NOMO-1 treated with DMSO at 0.1 percent for 48 hours (cell line): Measurements from ENCODE around the gene EMX2.

ENCODE experiments used
- DNase-seq: peaks from one replicate; lab custom pipeline; 2025; ENCODE audit not compliant: unreplicated experiment; lab: John Stamatoyannopoulos, UW

EMX2 gene

GRCh38 chr10:117531371-117532002, 11.1 kb upstream of the EMX2 start:
- no peak for DNase-seq

DNA sequence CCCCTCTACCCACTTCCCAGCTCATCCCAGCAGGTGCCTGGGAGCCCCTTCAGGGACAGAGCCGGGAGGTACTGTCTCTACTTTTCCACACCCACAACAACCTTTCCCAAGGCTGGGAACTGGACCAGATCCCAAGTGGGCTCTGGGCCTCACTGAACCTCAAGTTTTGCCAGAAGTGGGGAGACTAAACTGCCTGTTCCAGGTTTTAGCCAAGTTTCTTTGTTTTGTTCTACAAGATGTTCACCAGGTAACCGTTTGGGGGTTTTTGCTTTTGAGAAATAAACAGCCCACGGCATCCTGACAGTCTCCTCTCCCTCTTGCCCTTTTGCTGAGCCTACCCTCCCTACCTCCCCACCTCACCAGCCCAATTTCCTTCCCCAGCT, 10.6 kb upstream of the EMX2 start:
- no peak for DNase-seq

- no peak for DNase-seq
Observed at GRCh38 chr10:117532451-117533107, 10.0 kb upstream of the EMX2 start.

DNA sequence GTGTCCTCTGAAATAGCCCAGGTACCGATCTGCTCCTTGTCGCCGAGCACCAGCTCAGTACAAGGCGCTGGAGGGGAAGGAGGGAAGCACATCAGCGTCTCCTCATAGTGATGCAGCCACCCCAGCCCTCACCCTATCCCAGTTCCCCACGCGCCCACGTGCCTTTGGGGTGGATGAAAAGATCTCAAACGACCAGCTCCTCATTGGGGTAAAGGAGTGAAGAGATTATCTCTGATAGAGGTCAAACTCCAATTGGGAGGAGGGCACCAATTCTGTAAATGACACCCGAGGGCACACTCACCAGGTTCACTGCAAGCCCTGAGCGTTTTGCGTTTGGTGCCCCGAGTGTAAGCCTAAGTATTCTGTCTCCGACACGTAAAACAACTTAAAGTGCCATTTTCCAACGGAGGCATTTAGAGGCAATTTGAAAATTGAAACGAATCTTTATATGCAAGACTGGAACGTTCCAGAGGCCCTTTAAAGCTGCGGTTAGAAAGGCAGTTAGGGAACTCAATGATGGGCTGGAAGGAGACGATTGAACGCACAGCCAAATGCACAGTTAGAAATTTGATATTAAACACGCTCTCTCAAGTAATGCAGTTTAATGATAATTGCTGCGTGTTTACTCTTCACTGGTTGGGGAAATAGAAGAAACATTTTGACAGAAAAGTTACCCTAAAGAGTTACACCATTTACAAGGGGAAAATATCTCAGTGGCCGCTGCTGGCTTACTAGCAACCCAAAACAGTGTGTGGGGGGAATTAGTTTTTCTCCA, 8.9 kb upstream of the EMX2 start:
- no peak for DNase-seq

GRCh38 chr10:117534321-117535297, 7.9 kb upstream of the EMX2 start:
- DNase-seq, result no peak

DNA sequence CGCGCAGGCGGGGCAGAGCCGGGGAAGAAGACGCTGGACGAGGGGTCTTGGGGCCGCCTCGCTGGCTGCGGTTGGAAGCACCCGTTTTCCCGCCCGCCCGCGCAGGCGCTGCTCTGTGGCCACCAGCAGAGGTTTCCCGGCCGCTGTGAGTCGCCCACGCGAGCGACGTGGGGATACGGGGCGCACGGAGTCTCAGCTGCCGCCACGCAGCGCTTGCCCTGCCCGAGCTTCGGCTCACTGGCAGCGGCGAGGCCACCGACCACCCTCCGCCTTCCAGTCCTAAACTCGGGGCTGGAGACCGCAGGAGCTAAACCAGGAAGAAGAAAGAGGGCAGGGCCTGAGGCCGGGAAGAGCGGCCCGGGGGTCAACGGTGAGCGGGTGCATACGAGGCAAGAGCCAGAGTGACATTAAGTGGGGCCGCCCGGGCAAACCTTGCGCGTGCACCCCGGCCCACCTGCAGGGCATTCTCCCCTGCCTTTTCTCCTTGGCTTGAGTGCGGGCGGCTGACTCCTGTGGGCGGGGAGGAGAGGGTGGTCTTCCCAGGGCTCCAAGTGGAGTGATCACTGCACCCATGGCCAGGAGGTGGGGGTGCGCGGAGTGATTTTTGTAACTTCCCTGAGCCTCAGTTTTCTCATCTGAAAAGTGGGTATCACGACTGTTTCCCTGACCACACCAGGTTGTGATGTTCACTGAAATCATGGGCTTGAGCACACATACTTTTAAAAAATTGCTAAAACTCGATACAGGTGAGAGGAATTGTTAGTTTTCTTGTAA, 7.1 kb upstream of the EMX2 start:
- no peak for DNase-seq

DNA sequence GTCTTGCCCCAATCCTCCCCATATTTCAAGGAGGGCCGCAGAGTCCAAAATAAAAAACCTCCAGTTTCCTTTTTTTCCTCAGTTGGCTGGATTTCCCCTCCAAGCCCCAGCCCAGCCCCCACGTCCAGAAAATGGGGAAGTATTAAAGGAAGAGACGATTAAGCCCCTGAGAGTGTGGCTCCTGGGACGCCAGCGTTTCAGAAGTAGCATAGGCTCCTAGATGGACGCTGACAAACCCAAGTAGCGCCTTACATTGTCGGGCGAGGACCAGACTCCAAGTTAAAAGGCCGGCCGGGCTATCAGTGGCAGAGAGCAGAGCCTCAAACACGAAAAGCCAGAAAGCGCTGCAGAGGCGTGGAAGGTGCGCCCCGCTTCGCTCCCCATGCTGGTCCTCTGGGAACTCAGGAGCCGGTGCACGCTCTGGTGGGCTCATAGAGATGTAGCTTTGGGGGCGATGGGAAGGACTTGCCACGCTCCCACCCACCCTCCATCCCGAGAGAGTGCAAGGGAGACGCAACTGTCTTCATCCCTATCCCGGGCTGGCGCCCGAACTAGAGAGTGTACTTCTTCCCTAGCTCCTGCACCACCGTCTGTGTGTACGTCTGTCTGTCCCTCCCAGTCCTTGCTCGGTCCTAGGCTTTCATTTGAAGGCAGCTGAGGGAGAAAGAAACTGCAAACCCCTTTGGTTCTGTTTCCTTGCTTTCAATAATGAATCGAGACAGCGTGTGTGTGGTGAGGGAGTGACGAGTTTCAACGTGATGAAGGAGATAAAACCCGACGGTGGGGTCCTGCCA, 6.3 kb upstream of the EMX2 start:
- DNase-seq, result no peak

DNA sequence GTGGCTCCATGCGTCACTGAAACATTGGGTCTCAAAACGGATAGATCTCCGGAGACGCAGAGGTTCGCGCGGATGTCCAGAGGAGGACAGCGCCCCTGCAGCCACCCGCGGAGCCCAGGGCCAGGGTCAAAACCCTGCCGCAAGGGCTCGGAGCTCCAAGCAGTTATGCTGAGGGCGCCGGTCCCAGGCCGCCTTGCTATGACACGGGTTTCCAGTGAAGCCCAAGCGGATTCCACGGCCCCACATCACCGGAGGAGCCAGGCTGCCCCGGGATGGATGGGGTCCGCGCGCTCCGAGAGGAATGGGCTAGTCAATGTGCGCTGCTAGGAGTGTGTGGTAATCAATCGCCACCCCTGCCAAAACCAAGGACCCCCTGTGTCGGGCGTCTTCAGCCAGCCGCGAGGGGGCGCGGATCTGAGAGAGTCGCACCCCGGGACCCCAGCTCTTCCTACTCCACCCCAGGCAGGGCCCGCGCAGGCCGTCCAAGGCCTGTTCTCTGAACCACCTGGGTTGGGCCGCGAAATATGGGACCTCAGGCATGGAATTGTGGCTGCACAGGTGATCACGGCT, 5.6 kb upstream of the EMX2 start:
- DNase-seq, result no peak

DNA sequence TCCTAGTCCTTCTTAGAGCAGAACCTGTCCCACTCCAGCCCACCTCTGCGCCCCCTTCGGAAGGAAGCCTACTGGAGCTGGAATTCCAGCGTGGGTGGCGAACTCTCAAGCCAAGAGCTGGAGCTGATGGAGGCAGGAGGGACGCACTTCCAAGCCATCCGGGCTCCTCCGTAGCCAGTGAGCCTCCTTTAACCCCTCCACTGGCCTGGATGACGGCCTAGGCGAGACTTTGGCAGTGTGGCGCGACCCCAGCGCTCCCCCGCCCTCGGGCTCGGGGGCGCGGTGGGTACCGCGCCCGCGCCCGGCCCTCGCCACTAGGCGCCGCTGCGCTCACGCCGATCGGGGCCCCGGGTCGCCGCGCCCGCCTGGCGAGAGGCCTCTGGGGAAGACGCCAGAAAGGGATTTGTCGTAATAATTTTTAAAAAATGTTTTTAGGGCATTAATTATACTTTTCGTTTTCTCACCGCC, 5.1 kb upstream of the EMX2 start:
- DNase-seq, result no peak

- DNase-seq, result no peak
Observed at GRCh38 chr10:117537904-117538524, 4.5 kb upstream of the EMX2 start.

DNA sequence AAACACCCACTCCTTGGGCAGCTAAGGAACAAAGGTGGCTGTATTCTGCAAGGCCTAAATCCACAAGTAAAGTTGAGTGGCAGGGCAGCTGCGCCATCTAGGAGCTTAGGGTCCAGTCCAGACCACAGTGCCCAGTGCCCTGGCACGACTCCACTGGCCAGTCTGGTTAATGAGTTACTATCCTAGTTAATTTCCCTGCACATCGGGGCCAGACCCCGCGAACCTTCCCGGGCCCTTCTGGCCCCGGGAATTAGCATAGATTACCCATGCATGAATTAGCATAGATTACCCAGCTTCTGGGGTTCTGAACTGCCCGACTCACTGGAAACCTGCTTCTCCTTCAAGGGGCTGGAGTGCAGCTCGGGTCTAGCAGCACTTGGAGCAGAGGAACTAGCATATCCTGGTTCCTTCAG, 3.2 kb upstream of the EMX2 start:
- DNase-seq, result no peak

GRCh38 chr10:117539903-117540639, 2.5 kb upstream of the EMX2 start:
- DNase-seq, result no peak

DNA sequence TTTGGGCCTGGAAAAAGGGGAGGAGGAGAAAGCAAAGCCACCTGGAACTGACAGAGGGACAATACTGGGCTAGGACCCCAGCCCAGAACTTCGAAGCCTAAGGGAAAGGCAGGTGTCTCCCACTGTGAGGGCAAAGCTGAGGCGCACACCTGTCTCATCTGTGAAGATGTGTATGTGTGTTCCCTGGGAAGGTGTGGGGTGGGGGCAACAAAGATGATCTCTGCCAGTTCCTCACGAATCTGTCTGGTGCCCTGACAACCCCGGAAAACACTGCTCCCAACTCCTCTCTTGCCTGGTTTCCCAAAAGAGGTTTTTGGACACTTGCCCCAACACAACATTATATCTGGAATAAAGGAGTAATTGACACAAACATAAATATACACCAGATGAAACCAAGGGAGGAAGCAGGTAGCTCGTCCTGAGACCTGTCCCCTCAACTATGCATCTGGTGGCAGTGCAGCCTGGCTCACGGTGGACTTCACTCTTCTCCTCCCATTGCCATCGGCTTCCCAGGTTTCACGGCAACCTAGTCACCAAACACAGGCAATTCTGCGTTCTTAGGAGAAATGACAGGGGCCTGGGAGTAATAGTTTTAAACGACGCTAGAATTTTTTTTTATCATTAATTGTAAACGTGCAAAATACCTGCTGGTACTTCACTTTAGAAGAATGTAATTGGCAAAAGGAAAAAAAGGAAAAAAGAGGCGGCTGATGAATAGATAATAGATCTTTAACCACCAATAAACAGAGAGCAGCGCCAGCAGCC, 1.7 kb upstream of the EMX2 start:
- no peak for DNase-seq

GRCh38 chr10:117541405-117541908, 1.1 kb upstream of the EMX2 start:
- no peak for DNase-seq

GRCh38 chr10:117541909-117542705, 439 bp upstream of the EMX2 start:
- no peak for DNase-seq
